Measurements from ENCODE around the gene CXCL1.

DNA sequence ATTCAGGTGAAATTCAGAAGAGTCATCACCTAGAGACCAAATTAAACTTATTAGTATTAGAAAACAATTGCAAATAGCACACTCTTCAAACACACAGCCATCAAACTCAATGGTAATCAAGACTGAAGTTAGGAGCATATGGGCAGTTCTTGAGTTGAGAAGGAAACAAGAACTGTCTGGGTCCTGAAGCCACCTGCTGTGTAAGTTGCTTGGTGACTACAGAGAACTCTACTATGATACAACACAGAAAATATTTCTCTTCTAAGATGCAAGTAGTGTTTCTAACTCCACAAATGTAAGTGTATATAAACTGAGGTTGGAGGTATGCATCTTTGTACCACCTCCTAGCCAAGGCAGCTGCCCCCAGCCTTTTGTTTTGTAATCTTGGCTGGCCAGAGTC is 16.4 kb upstream of the CXCL1 start:
- TF ChIP-seq, protein P1, sequence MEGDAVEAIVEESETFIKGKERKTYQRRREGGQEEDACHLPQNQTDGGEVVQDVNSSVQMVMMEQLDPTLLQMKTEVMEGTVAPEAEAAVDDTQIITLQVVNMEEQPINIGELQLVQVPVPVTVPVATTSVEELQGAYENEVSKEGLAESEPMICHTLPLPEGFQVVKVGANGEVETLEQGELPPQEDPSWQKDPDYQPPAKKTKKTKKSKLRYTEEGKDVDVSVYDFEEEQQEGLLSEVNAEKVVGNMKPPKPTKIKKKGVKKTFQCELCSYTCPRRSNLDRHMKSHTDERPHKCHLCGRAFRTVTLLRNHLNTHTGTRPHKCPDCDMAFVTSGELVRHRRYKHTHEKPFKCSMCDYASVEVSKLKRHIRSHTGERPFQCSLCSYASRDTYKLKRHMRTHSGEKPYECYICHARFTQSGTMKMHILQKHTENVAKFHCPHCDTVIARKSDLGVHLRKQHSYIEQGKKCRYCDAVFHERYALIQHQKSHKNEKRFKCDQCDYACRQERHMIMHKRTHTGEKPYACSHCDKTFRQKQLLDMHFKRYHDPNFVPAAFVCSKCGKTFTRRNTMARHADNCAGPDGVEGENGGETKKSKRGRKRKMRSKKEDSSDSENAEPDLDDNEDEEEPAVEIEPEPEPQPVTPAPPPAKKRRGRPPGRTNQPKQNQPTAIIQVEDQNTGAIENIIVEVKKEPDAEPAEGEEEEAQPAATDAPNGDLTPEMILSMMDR (IDR thresholded peaks at IDR 0.05) = no peak
- no peak for TF ChIP-seq POLR2A (IDR thresholded peaks at IDR 0.05)

Measured in adrenal gland (tissue), 5 donors.